GM03348 (cell line): Measurements from ENCODE around the gene ZCCHC8.
"Not testable (repeated sequence)": the region's sequence is repeated elsewhere in the genome, so short reads cannot be mapped to it uniquely, and the experiment has no call there.

Source experiments
- DNase-seq: peaks from one replicate; pipeline ENCODE4 v3.0.0; 2012; ENCODE audit warnings: low spot score

ZCCHC8 gene

GRCh38 chr12:122471324-122472226 lies 29.2 kb downstream of the ZCCHC8 start:
- DNase-seq: peak; percentile 73

GRCh38 chr12:122470576-122470975 lies 30.2 kb downstream of the ZCCHC8 start:
- DNase-seq: not testable (repeated sequence)

GRCh38 chr12:122469856-122470255 lies 30.9 kb downstream of the ZCCHC8 start:
- not testable (repeated sequence) for DNase-seq

GRCh38 chr12:122467983-122468382 lies 32.7 kb downstream of the ZCCHC8 start:
- no peak for DNase-seq

GRCh38 chr12:122464317-122465042 lies 36.3 kb downstream of the ZCCHC8 start:
- peak; percentile 89 for DNase-seq

GRCh38 chr12:122460641-122461040 lies 40.1 kb downstream of the ZCCHC8 start:
- no peak for DNase-seq

GRCh38 chr12:122460061-122460460 lies 40.7 kb downstream of the ZCCHC8 start:
- DNase-seq: no peak

GRCh38 chr12:122459211-122459610 lies 41.5 kb downstream of the ZCCHC8 start:
- DNase-seq: no peak

- no peak for DNase-seq
These were observed 42.4 kb downstream of the ZCCHC8 start for GRCh38 chr12:122458105-122459035.

- DNase-seq: no peak
These were observed 43.1 kb downstream of the ZCCHC8 start for GRCh38 chr12:122457627-122458026.

GRCh38 chr12:122454739-122455138 lies 46.0 kb downstream of the ZCCHC8 start:
- no peak for DNase-seq

- no peak for DNase-seq
These were observed 46.4 kb downstream of the ZCCHC8 start for GRCh38 chr12:122454250-122454721.

- DNase-seq: no peak
These were observed 47.9 kb downstream of the ZCCHC8 start for GRCh38 chr12:122452701-122453285.

- DNase-seq: peak; percentile 26
These were observed 51.4 kb downstream of the ZCCHC8 start for GRCh38 chr12:122449317-122449716.

GRCh38 chr12:122447825-122448224 lies 52.9 kb downstream of the ZCCHC8 start:
- not testable (repeated sequence) for DNase-seq

- DNase-seq: not testable (repeated sequence)
These were observed 54.3 kb downstream of the ZCCHC8 start for GRCh38 chr12:122446390-122446789.

- DNase-seq: not testable (repeated sequence)
These were observed 56.7 kb downstream of the ZCCHC8 start for GRCh38 chr12:122444071-122444470.

GRCh38 chr12:122438822-122439221 lies 61.9 kb downstream of the ZCCHC8 start:
- not testable (repeated sequence) for DNase-seq

- peak; percentile 90 for DNase-seq
These were observed 63.0 kb downstream of the ZCCHC8 start for GRCh38 chr12:122437656-122438121.

GRCh38 chr12:122435186-122435585 lies 65.5 kb downstream of the ZCCHC8 start:
- no peak for DNase-seq

GRCh38 chr12:122429043-122429442 lies 71.7 kb downstream of the ZCCHC8 start:
- not testable (repeated sequence) for DNase-seq
